MM.1S (cell line): ENCODE data around the gene WDR88.

Experiments
- DNase-seq: peaks from one replicate; pipeline ENCODE4 v3.0.0-alpha.2; 2015
- H2AFZ ChIP-seq: fragments of 300-600 bp; sonication (generic); 2 replicates; pipeline ENCODE4 v1.6.0; 2016; ENCODE audit warnings: antibody characterized with exemption, low read length
- H3F3A ChIP-seq: fragments of 300-600 bp; sonication (generic); 2 replicates; pipeline ENCODE4 v1.6.1; 2016; ENCODE audit warnings: mild to moderate bottlenecking, antibody characterized with exemption, low read length, moderate library complexity, mixed read lengths; ENCODE audit not compliant: insufficient read depth
- H3K27ac ChIP-seq: fragments of 300-600 bp; sonication (generic); 2 replicates; pipeline ENCODE4 v1.5.1; 2016; ENCODE audit warnings: mild to moderate bottlenecking, low read length
- H3K27me3 ChIP-seq: fragments of 300-600 bp; sonication (generic); replicated peaks from 2 replicates; pipeline ENCODE4 v1.6.0; 2016; ENCODE audit warnings: low read length; ENCODE audit not compliant: insufficient read depth
- H3K36me3 ChIP-seq: fragments of 300-600 bp; sonication (generic); replicated peaks from 2 replicates; pipeline ENCODE4 v1.6.1; 2016; ENCODE audit warnings: mild to moderate bottlenecking, low read length, mixed read lengths; ENCODE audit not compliant: insufficient read depth
- H3K4me1 ChIP-seq: fragments of 300-600 bp; sonication (generic); 2 replicates; pipeline ENCODE4 v1.6.1; 2016; ENCODE audit warnings: low read length, mixed read lengths
- H3K4me2 ChIP-seq: fragments of 300-600 bp; sonication (generic); 2 replicates; pipeline ENCODE4 v1.6.0; 2016; ENCODE audit warnings: low read depth, low read length
- H3K4me3 ChIP-seq: fragments of 300-600 bp; sonication (generic); 2 replicates; pipeline ENCODE4 v1.5.1; 2016; ENCODE audit warnings: low read length, mixed read lengths
- H3K79me2 ChIP-seq: fragments of 300-600 bp; sonication (generic); 2 replicates; pipeline ENCODE4 v1.6.1; 2016; ENCODE audit warnings: mixed run types, low read length, mixed read lengths
- H3K9ac ChIP-seq: fragments of 300-600 bp; sonication (generic); 2 replicates; pipeline ENCODE4 v1.6.1; 2016; ENCODE audit warnings: low read length, mixed read lengths
- H3K9me2 ChIP-seq: fragments of 300-600 bp; sonication (generic); replicated peaks from 2 replicates; pipeline ENCODE4 v1.6.1; 2016; ENCODE audit warnings: mild to moderate bottlenecking, low read length, mixed read lengths; ENCODE audit not compliant: insufficient read depth
- H3K9me3 ChIP-seq: fragments of 300-600 bp; sonication (generic); replicated peaks from 2 replicates; pipeline ENCODE4 v1.6.1; 2016; ENCODE audit warnings: mild to moderate bottlenecking, low read length, mixed read lengths; ENCODE audit not compliant: insufficient read depth
- H4K20me1 ChIP-seq: fragments of 300-600 bp; sonication (generic); 2 replicates; pipeline ENCODE4 v1.6.1; 2016; ENCODE audit warnings: mild to moderate bottlenecking, low read length, moderate library complexity, mixed read lengths; ENCODE audit not compliant: insufficient read depth
- CTCF ChIP-seq: fragments of 300-600 bp; sonication (generic); IDR thresholded peaks from 2 replicates; pipeline ENCODE4 v1.5.1; 2016; ENCODE audit warnings: antibody characterized with exemption, low read length, mixed read lengths
- EZH2 ChIP-seq: fragments of 300-600 bp; sonication (generic); optimal IDR thresholded peaks from 2 replicates; pipeline ENCODE3; 2017; ENCODE audit warnings: low read depth, mild to moderate bottlenecking, antibody characterized with exemption, low read length, mixed read lengths
- EZH2phosphoT487 ChIP-seq: fragments of 300-600 bp; sonication (generic); IDR thresholded peaks from 2 replicates; pipeline ENCODE4 v1.6.1; 2018; ENCODE audit warnings: antibody characterized with exemption, low read length

Gene WDR88

GRCh38 chr19:33217881-33218280 lies 86.0 kb downstream of the WDR88 start:
- H3K27ac ChIP-seq, result no peak overlapping the region
- no peak for TF ChIP-seq EZH2phosphoT487
- TF ChIP-seq EZH2, result no peak
- no peak for TF ChIP-seq CTCF
- H3K27me3 ChIP-seq, result peaks cover 87% of the 10 kb centered on the region
- H3K9ac ChIP-seq, result no peak overlapping the region
- no peaks in the 10 kb centered on the region for H3K79me2 ChIP-seq
- no peaks in the 10 kb centered on the region for H3K9me2 ChIP-seq
- H3K4me1 ChIP-seq, result no peaks in the 10 kb centered on the region
- no peak for DNase-seq
- no peak overlapping the region for H3K4me2 ChIP-seq
- no peak overlapping the region for H3K4me3 ChIP-seq
- no peaks in the 10 kb centered on the region for H3F3A ChIP-seq
- no peaks in the 10 kb centered on the region for H4K20me1 ChIP-seq
- no peaks in the 10 kb centered on the region for H3K9me3 ChIP-seq
- no peaks in the 10 kb centered on the region for H3K36me3 ChIP-seq
- no peak overlapping the region for H2AFZ ChIP-seq

GRCh38 chr19:33219261-33219815 lies 87.4 kb downstream of the WDR88 start:
- Histone ChIP-seq H3K36me3 (no peaks in the 10 kb centered on the region), H3K4me2 (no peak overlapping the region), H2AFZ (no peak overlapping the region), H3K79me2 (no peaks in the 10 kb centered on the region), H3K9me2 (no peaks in the 10 kb centered on the region), H3K27ac (no peak overlapping the region), H3K9me3 (no peaks in the 10 kb centered on the region), H3K4me1 (no peaks in the 10 kb centered on the region), H3K4me3 (no peak overlapping the region), H3K9ac (no peak overlapping the region), H4K20me1 (no peaks in the 10 kb centered on the region), H3F3A (no peaks in the 10 kb centered on the region), H3K27me3 (peaks cover 75% of the 10 kb centered on the region)
- no peak for DNase-seq
- TF ChIP-seq EZH2 (no peak), CTCF (peak; percentile 22; the same call in 1 of the 2 replicates)

- no peaks in the 10 kb centered on the region for H3K9me3 ChIP-seq
- TF ChIP-seq CTCF (no peak), EZH2phosphoT487 (no peak), EZH2 (no peak)
- no peak overlapping the region for H3K27ac ChIP-seq
- peaks cover 77% of the 10 kb centered on the region for H3K27me3 ChIP-seq
- no peak overlapping the region for H3K9ac ChIP-seq
- no peaks in the 10 kb centered on the region for H3K36me3 ChIP-seq
- no peaks in the 10 kb centered on the region for H3K4me1 ChIP-seq
- no peak overlapping the region for H2AFZ ChIP-seq
- H3K79me2 ChIP-seq, result no peaks in the 10 kb centered on the region
- no peaks in the 10 kb centered on the region for H3K9me2 ChIP-seq
- no peak overlapping the region for H3K4me2 ChIP-seq
- H4K20me1 ChIP-seq, result no peaks in the 10 kb centered on the region
- H3F3A ChIP-seq, result no peaks in the 10 kb centered on the region
- no peak overlapping the region for H3K4me3 ChIP-seq
- no peak for DNase-seq
These were observed 88.2 kb downstream of the WDR88 start for GRCh38 chr19:33220115-33220514.
